ENCODE results near the gene PCSK5. TPM values are rescaled to one million over a fixed set of nuclear protein-coding genes. Genes with fewer than 3 reads are reported as not detected.

PCSK5 gene
- total and polyA plus RNA-seq, 5 donors = 2.6 to 7.6 (median 5.6) TPM

DNA sequence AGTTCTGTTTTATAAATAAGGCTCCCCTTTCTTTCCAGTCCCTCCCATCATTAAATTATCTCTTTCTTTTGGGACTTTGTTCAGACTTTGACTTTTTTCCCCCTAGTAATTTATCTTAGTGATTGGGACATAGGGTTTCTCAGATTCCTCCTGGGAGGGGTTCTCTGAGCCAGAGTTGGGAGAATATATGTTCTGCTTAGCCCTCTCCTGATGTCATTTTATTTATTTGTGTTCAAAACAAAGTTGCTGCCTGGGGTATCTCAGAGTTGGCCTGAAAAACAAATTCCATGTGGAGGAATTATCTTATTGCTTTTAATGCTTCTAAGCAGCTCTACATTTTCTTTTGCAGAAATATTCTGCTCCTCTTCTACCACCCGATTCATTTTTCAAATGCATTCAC, 211.0 kb downstream of the PCSK5 start:
- Histone ChIP-seq H3K27ac (ENCODE audit: low read length) (no peak overlapping the region), H3K4me1 (ENCODE audit: control insufficient read depth, insufficient read depth, low read length) (no peaks in the 10 kb centered on the region), H3K4me3 (ENCODE audit: low read length) (no peak overlapping the region), H3K9me3 (ENCODE audit: control insufficient read depth, low read length) (no peaks in the 10 kb centered on the region), H3K27me3 (ENCODE audit: control insufficient read depth, insufficient read depth) (no peaks in the 10 kb centered on the region)
- 60% methylated on average over 1 of the region's 1 CpG for WGBS
- ATAC-seq = peak in 1 of 2 donors; percentile 53
- intact Hi-C loops (cut with DNase I) = no loop called here
- DNase-seq = no peak

DNA sequence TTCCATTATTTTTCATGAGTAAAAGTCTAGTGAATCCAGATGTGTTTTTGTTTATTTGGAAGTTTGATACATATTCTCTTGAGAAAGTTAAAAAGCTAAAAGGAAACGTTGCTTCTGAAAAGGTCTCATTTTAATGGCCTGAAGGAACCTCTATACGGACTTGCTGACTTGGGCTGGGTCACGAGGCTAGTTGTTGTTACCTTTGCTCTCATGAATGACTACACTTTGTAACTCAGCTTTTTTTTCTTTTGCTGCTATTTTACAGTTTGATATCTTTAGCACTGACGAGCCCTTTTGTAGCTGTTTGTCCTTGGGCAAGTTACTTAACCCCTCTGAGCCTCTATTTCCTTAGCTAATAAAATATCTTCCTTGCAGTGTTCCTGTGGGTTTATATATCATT, 211.5 kb downstream of the PCSK5 start:
- 54% methylated on average over 4 of the region's 4 CpGs for WGBS
- ATAC-seq = no peak
- Histone ChIP-seq H3K9me3 (ENCODE audit: control insufficient read depth, low read length) (no peaks in the 10 kb centered on the region), H3K4me3 (ENCODE audit: low read length) (no peak overlapping the region), H3K27me3 (ENCODE audit: control insufficient read depth, insufficient read depth) (no peaks in the 10 kb centered on the region), H3K4me1 (ENCODE audit: control insufficient read depth, insufficient read depth, low read length) (no peaks in the 10 kb centered on the region), H3K27ac (ENCODE audit: low read length) (no peak overlapping the region)
- DNase-seq = no peak
- intact Hi-C loops (cut with DNase I) = no loop called here

GRCh38 chr9:76103531-76104315, 213.2 kb downstream of the PCSK5 start:
- Histone ChIP-seq H3K9me3 (ENCODE audit: control insufficient read depth, low read length) (no peaks in the 10 kb centered on the region), H3K27me3 (ENCODE audit: control insufficient read depth, insufficient read depth) (no peaks in the 10 kb centered on the region), H3K4me3 (ENCODE audit: low read length) (no peak overlapping the region), H3K27ac (ENCODE audit: low read length) (no peak overlapping the region), H3K4me1 (ENCODE audit: control insufficient read depth, insufficient read depth, low read length) (no peaks in the 10 kb centered on the region)
- ATAC-seq = no peak
- intact Hi-C loops (cut with DNase I) = no loop called here
- no peak for DNase-seq
- WGBS = 50% methylated on average over 6 of the region's 6 CpGs

DNA sequence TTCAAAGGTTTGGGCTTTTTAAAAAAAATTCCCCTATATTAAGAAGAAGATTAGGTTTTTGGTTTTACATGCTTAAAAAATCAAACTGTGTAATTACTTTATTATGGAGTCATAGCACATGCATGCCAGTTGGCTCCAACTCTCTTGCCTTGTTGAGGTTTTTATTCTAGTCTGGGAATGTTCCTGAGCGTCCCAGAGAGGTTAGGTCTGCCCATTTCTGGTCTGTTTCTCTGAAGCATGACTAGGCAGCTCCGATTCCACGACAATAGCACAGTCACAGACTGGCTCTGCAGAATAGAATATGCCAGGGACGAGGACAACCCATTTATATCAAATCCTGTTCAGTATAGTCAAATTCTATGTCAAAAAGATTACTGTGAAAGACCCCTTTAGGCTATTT, 217.0 kb downstream of the PCSK5 start:
- intact Hi-C loops (cut with DNase I) = no loop called here

GRCh38 chr9:76109953-76110352, 219.5 kb downstream of the PCSK5 start:
- Histone ChIP-seq H3K4me1 (ENCODE audit: control insufficient read depth, insufficient read depth, low read length) (no peaks in the 10 kb centered on the region), H3K27ac (ENCODE audit: low read length) (no peak overlapping the region), H3K4me3 (ENCODE audit: low read length) (no peak overlapping the region), H3K9me3 (ENCODE audit: control insufficient read depth, low read length) (no peaks in the 10 kb centered on the region), H3K27me3 (ENCODE audit: control insufficient read depth, insufficient read depth) (no peaks in the 10 kb centered on the region)
- DNase-seq (no peak), ATAC-seq (no peak)
- 93% methylated on average over 2 of the region's 2 CpGs for WGBS
- intact Hi-C loops (cut with DNase I) = no loop called here

More for the DNA sequence above, 217.0 kb downstream of the PCSK5 start:
- H3K27me3 ChIP-seq (ENCODE audit: control insufficient read depth, insufficient read depth) = no peaks in the 10 kb centered on the region
- ATAC-seq (peak; percentile 79 to 94), DNase-seq (peak in 2 of 3 donors; percentile 47 to 83)
- no peaks in the 10 kb centered on the region for H3K4me1 ChIP-seq (ENCODE audit: control insufficient read depth, insufficient read depth, low read length)
- no peaks in the 10 kb centered on the region for H3K9me3 ChIP-seq (ENCODE audit: control insufficient read depth, low read length)
- no peak overlapping the region for H3K4me3 ChIP-seq (ENCODE audit: low read length)
- H3K27ac ChIP-seq (ENCODE audit: low read length) = no peak overlapping the region
- WGBS = 68% methylated on average over 4 of the region's 4 CpGs

- DNase-seq = no peak
- 79% methylated on average over 2 of the region's 2 CpGs for WGBS
- no peak overlapping the region for H3K4me3 ChIP-seq (ENCODE audit: low read length)
- intact Hi-C loops (cut with DNase I) = no loop called here
- H3K27me3 ChIP-seq (ENCODE audit: control insufficient read depth, insufficient read depth) = no peaks in the 10 kb centered on the region
- H3K27ac ChIP-seq (ENCODE audit: low read length) = no peak overlapping the region
- H3K4me1 ChIP-seq (ENCODE audit: control insufficient read depth, insufficient read depth, low read length) = no peaks in the 10 kb centered on the region
- no peak for ATAC-seq
- no peaks in the 10 kb centered on the region for H3K9me3 ChIP-seq (ENCODE audit: control insufficient read depth, low read length)
Observed at GRCh38 chr9:76112151-76112550, 221.7 kb downstream of the PCSK5 start.

GRCh38 chr9:76114144-76114543, 223.7 kb downstream of the PCSK5 start:
- intact Hi-C loops (cut with DNase I) = no loop called here
- ATAC-seq (no peak), DNase-seq (peak in 1 of 3 donors; percentile 62)
- no peak overlapping the region for H3K4me3 ChIP-seq (ENCODE audit: low read length)
- no peaks in the 10 kb centered on the region for H3K4me1 ChIP-seq (ENCODE audit: control insufficient read depth, insufficient read depth, low read length)
- no peaks in the 10 kb centered on the region for H3K9me3 ChIP-seq (ENCODE audit: control insufficient read depth, low read length)
- H3K27ac ChIP-seq (ENCODE audit: low read length) = no peak overlapping the region
- WGBS = 61% methylated on average over 3 of the region's 3 CpGs
- H3K27me3 ChIP-seq (ENCODE audit: control insufficient read depth, insufficient read depth) = no peaks in the 10 kb centered on the region

DNA sequence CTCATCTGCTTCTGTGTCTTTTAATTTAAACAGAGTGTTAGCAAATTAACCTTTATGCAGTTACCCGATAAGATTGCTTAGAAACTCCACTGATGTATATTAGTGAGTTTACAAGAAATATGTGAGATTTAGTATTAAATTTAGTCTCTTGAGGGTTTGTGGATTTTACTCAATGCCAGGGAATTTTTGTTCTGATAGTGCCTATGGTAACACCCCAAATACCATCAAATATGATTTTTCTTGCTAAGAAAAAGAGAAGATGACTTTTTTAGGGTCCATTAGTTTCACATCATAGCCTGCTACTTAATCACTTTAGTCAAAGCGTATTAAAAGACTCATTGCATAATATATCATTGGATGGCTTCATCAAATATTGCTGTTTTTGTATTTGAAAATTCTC, 224.9 kb downstream of the PCSK5 start:
- no peak for DNase-seq
- Histone ChIP-seq H3K4me3 (ENCODE audit: low read length) (no peak overlapping the region), H3K4me1 (ENCODE audit: control insufficient read depth, insufficient read depth, low read length) (no peaks in the 10 kb centered on the region), H3K9me3 (ENCODE audit: control insufficient read depth, low read length) (no peaks in the 10 kb centered on the region), H3K27me3 (ENCODE audit: control insufficient read depth, insufficient read depth) (no peaks in the 10 kb centered on the region), H3K27ac (ENCODE audit: low read length) (no peak overlapping the region)
- 75% methylated on average over 2 of the region's 2 CpGs for WGBS
- ATAC-seq = no peak
- intact Hi-C loops (cut with DNase I) = no loop called here

DNA sequence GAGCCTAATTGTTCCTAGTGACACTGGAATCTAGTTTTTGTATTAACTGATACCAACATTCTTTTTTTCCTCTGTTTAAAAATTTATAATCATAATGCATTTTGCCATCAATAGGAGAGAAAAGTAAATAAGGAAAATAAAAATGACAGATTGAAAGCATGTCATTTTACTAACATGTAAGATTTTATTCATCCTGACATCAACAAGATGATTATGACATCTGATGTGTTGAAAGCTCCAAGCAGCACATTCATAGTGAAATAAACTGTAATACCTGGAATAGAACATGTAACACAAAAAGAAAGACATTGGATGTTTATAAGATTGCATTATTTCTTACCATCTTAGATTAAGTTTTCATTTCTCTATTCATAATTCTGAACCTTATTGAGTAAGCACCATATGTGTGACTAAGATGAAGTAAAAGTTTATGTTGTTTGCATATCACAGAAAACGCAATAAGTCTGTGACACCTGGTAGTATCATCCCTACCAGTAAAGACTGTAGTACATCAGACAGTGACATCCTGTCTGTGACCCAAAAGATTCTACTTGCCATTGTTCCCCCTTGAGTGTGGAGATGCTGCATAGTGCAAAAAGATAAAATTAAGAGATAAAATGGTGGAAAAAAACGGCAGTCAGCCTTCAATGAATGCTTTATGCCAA, 225.6 kb downstream of the PCSK5 start:
- Histone ChIP-seq H3K4me3 (ENCODE audit: low read length) (no peak overlapping the region), H3K9me3 (ENCODE audit: control insufficient read depth, low read length) (no peaks in the 10 kb centered on the region), H3K27me3 (ENCODE audit: control insufficient read depth, insufficient read depth) (no peaks in the 10 kb centered on the region), H3K27ac (ENCODE audit: low read length) (no peak overlapping the region), H3K4me1 (ENCODE audit: control insufficient read depth, insufficient read depth, low read length) (no peaks in the 10 kb centered on the region)
- no peak for DNase-seq
- intact Hi-C loops (cut with DNase I) = no loop called here
- 66% methylated on average over 2 of the region's 2 CpGs for WGBS
- no peak for ATAC-seq

GRCh38 chr9:76116913-76117312, 226.4 kb downstream of the PCSK5 start:
- Histone ChIP-seq H3K27me3 (ENCODE audit: control insufficient read depth, insufficient read depth) (no peaks in the 10 kb centered on the region), H3K4me1 (ENCODE audit: control insufficient read depth, insufficient read depth, low read length) (no peaks in the 10 kb centered on the region), H3K9me3 (ENCODE audit: control insufficient read depth, low read length) (no peaks in the 10 kb centered on the region), H3K27ac (ENCODE audit: low read length) (no peak overlapping the region), H3K4me3 (ENCODE audit: low read length) (no peak overlapping the region)
- DNase-seq (peak in 2 of 3 donors; percentile 31 to 52), ATAC-seq (peak in 1 of 2 donors; percentile 67)
- intact Hi-C loops (cut with DNase I) = no loop called here
- WGBS = 86% methylated on average over 3 of the region's 3 CpGs

DNA sequence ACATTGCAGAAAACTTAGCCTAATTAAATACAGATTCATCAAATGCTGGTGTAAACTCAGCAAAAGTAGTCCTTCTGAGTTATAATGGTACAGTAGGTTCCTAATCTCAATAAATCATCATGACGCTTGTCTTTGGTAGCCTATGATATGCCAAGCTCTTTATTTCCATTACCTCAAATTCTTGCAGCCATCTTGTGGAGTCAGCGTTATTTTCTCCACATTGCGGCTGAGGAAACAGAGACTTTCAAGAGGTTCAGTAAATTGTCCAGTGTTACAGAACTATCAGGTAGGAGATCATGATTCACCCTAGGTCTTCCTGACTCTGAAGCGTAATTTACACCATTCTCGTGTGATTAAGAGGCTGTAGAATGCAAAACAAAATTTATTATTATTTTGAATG, 237.2 kb downstream of the PCSK5 start:
- Histone ChIP-seq H3K9me3 (ENCODE audit: control insufficient read depth, low read length) (no peaks in the 10 kb centered on the region), H3K27me3 (ENCODE audit: control insufficient read depth, insufficient read depth) (no peaks in the 10 kb centered on the region), H3K4me1 (ENCODE audit: control insufficient read depth, insufficient read depth, low read length) (no peaks in the 10 kb centered on the region), H3K4me3 (ENCODE audit: low read length) (no peak overlapping the region), H3K27ac (ENCODE audit: low read length) (no peak overlapping the region)
- ATAC-seq (no peak), DNase-seq (no peak)
- intact Hi-C loops (cut with DNase I) = no loop called here
- 95% methylated on average over 5 of the region's 5 CpGs for WGBS

All from right cardiac atrium (tissue), 5 donors.